Activated T-cell treated with anti-CD3 and anti-CD28 coated beads for 4 hours (primary cell): ENCODE measurements around the gene INHBE.
"Not testable (repeated sequence)": the region's sequence is repeated elsewhere in the genome, so short reads cannot be mapped to it uniquely, and the experiment has no call there.

Source experiments
- DNase-seq: peaks from one replicate; pipeline ENCODE4 v3.0.0-alpha.2; 2020

Gene INHBE

GRCh38 chr12:57500213-57500612, 45.1 kb downstream of the INHBE start:
- no peak for DNase-seq

GRCh38 chr12:57502311-57502969, 47.3 kb downstream of the INHBE start:
- not testable (repeated sequence) for DNase-seq

GRCh38 chr12:57506541-57506940, 51.4 kb downstream of the INHBE start:
- DNase-seq: not testable (repeated sequence)
